HuH-7.5 (cell line): Measurements from ENCODE around the gene KCNMA1.
"Not testable (repeated sequence)": the region's sequence is repeated elsewhere in the genome, so short reads cannot be mapped to it uniquely, and the experiment has no call there.

Source experiments
- DNase-seq: peaks from one replicate; pipeline ENCODE4 v3.0.0; 2011; ENCODE audit warnings: low spot score

KCNMA1 gene

GRCh38 chr10:77415313-77415960 lies 222.2 kb downstream of the KCNMA1 start:
- DNase-seq, result no peak

- no peak for DNase-seq
Measured at GRCh38 chr10:77413231-77413630, 224.4 kb downstream of the KCNMA1 start.

GRCh38 chr10:77412573-77413133 lies 225.0 kb downstream of the KCNMA1 start:
- DNase-seq, result not testable (repeated sequence)

DNA sequence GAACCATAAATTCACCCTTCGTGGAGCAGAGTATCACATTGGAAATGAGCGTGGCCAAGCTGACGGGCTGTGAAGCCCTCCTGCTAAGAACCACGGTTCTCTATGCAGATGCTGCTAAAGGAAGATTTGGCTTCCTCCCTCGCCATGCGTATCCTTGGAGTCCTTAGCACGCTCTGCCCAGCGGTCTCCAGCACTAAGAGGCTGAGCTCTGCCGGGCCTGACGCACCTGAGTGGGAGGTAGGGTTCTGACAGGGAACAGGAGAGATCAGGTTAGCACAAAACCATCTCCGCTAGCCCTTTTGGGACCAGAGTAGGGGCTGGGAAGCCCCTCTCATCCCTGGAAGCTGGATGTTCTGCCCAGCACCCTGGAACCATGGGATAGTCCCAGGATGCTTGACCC lies 225.8 kb downstream of the KCNMA1 start:
- no peak for DNase-seq

DNA sequence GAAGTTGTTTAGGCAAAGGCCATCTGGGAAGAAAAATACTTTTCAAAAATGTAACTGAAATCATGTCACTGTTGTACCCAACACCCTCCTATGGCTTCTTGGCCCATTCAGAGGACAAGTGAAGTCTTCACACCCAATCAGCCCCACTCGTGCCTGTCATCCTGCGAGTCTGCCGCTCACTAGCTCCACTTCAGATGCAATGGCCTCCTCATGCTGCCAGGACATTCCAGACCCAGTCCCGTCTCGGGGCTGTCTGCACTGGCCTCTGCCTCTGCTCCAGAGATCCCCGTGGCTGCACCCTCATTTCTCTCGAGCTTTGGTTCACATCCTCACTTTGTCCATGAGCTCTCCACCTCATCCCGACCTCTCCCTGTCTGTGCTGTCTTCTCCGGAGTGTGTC lies 227.1 kb downstream of the KCNMA1 start:
- no peak for DNase-seq

DNA sequence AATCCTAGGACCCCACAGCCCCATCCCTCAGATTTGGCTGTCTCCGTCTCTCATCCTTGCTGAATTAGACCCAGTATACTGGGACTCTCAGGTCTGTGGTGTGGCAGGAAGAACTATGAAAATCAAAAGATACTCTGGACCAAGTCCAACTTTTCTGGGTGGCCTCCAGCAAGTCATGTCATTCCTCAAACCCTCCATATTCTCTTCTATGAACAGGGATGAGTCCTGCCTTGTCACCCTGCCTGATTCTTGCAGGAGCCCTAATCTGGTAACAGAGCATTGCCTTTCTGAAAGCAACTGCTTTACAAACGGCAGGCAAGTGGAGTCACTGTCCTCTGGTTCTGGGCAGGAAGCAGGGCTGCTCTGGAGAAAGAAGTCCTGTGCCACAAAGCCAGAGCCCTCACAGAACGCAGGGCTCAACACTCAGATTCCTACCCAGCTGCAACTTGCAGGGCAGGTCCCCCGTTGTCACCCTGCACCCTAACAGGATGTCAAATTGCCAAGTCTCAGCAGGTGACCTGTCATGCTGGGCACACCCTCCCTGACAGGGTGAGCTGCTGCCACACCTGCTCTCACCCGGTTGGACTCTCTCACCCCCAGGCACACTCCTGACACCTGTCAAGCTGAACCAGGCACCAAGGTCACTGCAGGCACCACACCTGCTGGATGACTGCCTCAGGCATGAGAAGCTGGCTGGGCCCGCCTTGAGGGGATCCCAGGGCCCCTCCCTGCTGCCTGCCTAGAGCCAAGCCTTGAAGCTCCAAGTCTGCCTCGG lies 227.7 kb downstream of the KCNMA1 start:
- DNase-seq, result peak; percentile 13

DNA sequence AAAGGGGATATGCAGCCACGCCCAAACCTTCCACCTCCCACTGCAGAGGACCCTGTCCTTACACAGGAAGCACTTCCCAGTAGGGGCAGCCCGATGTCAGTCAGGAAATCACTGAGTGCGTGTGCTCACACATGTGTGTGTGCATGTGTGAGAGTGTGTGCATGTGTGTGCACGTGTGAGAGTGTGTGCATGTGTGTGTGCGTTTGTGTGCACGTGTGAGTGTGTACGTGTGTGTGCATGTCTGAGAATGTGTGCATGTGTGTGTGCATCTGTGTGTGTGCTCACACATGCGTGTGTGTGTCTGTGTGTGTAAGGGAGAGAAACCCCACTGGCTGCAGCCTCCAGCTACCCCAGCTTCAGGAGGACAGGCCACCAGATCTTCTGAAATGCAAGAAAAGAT lies 229.3 kb downstream of the KCNMA1 start:
- no peak for DNase-seq

DNA sequence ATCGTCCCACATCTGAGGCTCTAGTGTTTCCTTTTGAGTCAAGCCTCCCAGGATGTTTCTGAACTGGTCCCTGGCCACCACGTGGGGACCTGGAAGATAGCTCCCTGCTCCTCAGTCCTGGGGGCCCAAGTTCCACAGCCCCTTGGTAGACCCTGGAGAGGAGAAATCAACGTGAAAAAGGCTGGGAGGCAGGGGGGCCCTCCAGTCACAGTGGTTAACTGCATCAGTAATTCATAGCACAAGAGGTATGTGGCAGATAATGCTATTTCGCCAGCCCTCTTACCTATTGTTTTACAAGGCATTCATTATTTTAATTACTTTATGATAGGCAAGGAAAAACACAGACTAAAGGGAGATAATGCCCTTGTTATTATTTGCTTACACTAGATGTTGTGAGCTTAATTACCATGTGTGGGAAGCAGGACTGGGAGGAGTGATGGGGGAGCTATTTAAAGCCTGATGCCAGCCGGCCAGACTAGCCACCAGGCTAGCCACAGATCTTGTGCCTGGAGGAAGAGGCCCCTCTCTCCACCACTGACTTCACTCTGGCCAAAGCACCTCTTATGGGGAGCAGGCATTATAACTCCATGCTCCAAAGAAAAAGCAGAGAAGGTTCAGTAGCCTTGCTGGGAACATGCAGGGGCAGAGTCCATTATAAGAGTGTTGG lies 230.7 kb downstream of the KCNMA1 start:
- DNase-seq, result no peak

- DNase-seq, result peak; percentile 19
Measured at GRCh38 chr10:77405771-77406241, 231.8 kb downstream of the KCNMA1 start.

DNA sequence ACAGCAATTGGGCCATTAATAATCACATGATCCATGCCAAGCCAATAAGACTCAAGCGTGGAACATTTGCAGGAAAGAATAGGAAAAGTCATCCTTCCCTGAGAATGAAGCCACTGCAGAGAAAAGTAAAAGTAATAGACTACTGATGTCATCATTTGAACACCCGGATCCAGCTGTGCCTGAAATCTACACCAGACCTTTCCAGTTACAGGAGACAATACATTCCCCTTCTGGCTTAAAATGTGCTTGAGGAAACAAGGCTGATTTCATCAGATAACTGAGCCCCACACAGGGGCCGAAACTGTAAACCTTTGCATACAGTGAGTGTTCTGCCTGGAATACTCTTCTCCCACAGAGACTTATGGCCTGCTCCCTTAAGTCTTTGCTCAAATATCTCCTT lies 232.8 kb downstream of the KCNMA1 start:
- no peak for DNase-seq

GRCh38 chr10:77403761-77404160 lies 233.8 kb downstream of the KCNMA1 start:
- DNase-seq, result no peak

DNA sequence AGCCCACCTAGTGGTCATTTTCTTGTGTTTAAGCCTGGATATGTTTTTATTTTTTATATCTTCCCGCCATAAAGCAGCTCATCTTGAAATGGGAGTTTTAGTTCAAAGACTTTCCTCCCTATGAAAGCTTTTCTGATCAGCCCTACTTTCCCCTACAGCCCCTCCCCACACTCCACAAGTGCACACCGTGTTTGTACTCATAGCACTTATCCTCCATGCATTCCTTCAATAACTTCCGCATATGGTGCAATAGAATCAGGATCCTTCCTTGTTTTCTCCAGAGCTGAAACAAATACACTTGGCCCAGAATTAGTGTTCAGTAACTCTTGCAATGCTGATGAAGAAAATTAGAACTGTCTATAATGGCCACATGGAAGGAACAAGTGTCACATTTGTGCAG lies 235.9 kb downstream of the KCNMA1 start:
- no peak for DNase-seq

DNA sequence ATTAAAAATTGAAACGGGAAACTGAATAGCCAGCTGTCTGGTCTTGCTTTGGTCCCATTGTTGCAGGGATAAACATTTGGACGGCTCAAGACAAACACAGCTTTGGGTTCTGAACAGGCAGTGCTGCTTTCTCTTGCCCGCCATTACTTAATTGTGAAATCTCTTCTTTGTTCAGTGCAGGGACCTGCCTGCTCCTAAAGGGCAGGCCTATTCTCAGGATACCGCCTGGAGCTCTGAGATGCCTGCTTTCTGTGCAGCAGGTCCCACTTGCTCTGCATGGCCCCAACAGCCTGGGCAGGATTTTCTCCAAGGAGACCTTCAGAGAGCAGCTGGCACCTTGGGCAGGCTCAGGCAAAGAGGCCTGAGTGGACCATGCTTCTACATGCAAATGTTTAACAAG lies 237.6 kb downstream of the KCNMA1 start:
- no peak for DNase-seq

DNA sequence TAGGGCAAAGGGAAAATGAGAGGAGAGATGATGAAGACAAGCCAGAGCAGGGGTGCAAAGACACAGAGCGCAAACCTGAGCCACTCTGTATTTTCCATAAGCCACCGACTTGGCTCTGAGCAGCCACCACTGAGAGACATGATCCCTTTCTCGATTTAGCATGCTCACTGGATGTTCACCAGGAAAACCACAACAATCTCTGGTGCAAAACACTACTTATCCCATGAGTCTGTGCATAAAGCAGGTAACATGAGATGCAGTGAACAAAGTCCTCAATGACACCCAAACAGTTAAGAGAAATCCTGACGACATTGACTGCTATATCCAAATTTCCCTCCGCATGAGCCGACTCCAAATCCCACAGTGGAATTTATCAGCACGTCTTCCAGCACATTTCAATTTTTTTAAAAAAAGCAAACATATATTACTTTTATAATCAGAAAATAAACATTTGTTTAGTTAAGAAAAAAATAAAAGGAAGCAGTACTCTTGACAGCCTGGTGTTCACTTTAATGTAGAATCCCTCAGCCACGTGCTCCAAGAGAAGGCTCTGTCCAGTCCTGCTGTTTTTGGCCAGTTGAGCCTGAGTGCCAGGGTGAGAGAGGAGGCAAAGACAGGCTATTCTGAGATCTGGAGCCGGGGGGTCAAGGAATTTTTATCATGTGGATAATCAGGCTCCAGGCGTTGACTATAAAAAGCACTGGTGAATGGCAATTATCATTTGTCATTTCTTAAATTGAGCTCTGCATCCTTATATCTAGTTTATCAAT lies 238.4 kb downstream of the KCNMA1 start:
- DNase-seq, result no peak

DNA sequence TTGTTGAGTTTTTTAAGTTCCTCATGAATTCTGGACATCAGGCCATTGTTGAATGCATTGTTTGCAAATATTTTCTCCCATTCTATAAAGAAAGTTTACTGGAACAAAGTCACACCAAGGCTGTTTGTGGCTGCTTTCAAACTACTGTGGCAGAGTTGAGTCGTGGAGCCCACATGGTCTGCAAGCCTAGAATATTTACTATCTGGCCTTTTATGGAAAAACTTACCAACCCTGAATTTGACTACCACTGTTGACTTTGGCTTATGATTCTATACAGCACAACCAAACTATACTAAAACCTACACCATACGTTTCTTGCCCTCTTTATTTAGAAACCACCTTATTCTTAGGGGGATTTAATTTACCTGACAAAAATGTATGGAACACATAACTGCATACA lies 239.1 kb downstream of the KCNMA1 start:
- DNase-seq, result no peak

GRCh38 chr10:77397103-77397502 lies 240.5 kb downstream of the KCNMA1 start:
- no peak for DNase-seq

DNA sequence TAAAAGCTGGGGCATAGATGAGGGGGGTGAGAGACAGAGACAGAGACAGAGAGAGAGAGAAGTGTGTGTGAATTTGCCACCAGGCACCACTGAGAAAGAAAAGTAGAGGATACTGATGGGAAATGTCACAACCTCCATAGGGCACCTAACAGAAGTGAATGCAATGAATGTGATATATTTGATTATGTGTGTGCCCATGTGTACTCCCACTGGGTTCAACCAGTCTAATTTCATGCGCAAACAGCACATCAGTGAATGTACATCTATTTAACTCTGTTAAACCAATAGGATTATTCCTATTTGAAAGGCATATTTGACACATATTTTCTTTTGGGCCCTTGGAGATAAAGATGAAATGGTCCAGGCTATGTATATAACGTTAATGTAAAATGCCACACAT lies 241.3 kb downstream of the KCNMA1 start:
- no peak for DNase-seq

GRCh38 chr10:77393821-77394501 lies 243.6 kb downstream of the KCNMA1 start:
- DNase-seq, result no peak

DNA sequence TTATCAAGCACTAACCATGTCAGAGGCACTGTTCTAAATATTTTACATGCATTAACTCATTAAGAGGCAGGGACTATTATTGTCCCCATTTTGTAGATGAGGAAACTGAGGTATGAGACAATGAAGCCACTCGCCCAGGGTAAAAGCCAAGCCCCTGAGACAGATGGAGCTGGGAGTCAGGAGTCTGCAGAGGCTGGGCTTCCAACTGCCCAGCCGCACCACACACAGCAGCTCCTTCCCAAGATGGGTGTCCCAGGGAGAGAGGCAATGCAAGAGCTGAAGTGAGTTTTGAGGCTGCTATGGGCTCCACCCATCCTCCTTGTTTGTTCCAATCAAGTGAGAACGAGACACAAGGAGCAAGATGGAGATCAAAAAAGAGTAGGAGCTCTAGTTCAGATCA lies 244.2 kb downstream of the KCNMA1 start:
- DNase-seq, result no peak

DNA sequence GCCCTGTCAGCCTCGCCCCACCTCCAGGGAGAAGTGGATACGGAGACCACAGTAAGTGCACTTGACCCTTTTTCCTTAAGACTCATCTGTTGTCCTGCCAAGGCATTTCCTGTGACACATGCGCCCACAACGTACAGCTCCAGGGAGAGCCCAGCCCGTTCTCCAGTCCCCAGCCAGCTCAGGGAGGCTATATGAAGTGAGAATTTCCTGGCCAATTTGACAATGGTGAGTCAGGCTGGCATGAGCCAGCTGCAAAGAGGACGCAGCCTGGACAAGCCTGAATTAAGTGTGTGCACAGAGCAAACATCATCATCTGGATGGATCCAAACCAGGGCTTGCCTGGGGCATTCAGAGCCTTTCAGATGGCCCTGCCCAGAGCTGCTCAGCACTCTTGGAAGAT lies 244.8 kb downstream of the KCNMA1 start:
- DNase-seq, result no peak

DNA sequence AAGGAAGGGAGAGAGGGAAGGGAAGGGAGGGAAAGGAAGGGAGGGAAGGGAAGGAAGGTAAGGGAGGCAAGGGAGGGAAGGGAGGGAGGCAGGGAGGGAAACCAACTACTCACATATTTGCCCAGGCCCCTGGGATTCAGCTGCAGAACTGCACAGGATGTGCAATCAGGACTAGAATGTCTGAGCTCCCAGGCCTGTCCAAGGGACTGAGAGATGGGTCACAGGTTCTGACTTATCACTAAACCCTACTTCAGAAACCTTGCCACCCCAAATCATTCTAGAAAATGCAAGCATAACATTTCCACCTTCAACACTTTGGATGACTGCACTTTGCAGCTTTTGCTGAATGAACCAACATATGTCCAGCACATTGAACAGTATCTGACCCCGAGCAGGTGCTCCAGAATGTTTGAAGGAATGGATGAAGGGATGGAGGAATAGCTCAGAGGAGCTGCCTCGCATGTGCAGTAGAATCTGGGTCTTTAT lies 245.3 kb downstream of the KCNMA1 start:
- DNase-seq, result no peak
